Kidney tubule cell (primary cell): Measurements from ENCODE around the gene RAB11B.
"Not testable (repeated sequence)": the region's sequence is repeated elsewhere in the genome, so short reads cannot be mapped to it uniquely, and the experiment has no call there.

Experiments
- DNase-seq: peaks from one replicate; pipeline ENCODE4 v3.0.0-alpha.2; 2018; ENCODE audit warnings: low spot score

The RAB11B gene

GRCh38 chr19:8429044-8429443 lies 38.9 kb downstream of the RAB11B start:
- DNase-seq = no peak

- no peak for DNase-seq
Measured at GRCh38 chr19:8429826-8430225, 39.7 kb downstream of the RAB11B start.

- DNase-seq = no peak
Measured at GRCh38 chr19:8430650-8431049, 40.5 kb downstream of the RAB11B start.

- DNase-seq = no peak
Measured at GRCh38 chr19:8438236-8438635, 48.1 kb downstream of the RAB11B start.

- DNase-seq = no peak
Measured at GRCh38 chr19:8441725-8442544, 51.8 kb downstream of the RAB11B start.

GRCh38 chr19:8444140-8444676 lies 54.0 kb downstream of the RAB11B start:
- not testable (repeated sequence) for DNase-seq

GRCh38 chr19:8444677-8445487 lies 54.7 kb downstream of the RAB11B start, which contains the start of gene HNRNPM:
HNRNPM (plus strand) TSS chr19:8444975; CDS start chr19:8444999, 24 bp downstream.
- DNase-seq = peak; percentile 99

GRCh38 chr19:8445488-8446001 lies 55.4 kb downstream of the RAB11B start:
- DNase-seq = peak; percentile 52

GRCh38 chr19:8446061-8446709 lies 56.0 kb downstream of the RAB11B start:
- DNase-seq = no peak

GRCh38 chr19:8449830-8450229 lies 59.7 kb downstream of the RAB11B start:
- DNase-seq = no peak

GRCh38 chr19:8451377-8451776 lies 61.2 kb downstream of the RAB11B start:
- DNase-seq = no peak

GRCh38 chr19:8451885-8452284 lies 61.7 kb downstream of the RAB11B start:
- DNase-seq = peak; percentile 87

- DNase-seq = no peak
Measured at GRCh38 chr19:8452446-8453123, 62.4 kb downstream of the RAB11B start.

- no peak for DNase-seq
Measured at GRCh38 chr19:8453616-8454015, 63.5 kb downstream of the RAB11B start.
